Tibial artery (tissue), 4 donors: Measurements from ENCODE around the gene OCA2.
"Not testable (repeated sequence)": the region's sequence is repeated elsewhere in the genome, so short reads cannot be mapped to it uniquely, and the experiment has no call there.

Experiments
- DNase-seq, 2 donors: peaks; one replicate each; pipeline ENCODE4 v3.0.0-alpha.2; 2019
- H3K27ac ChIP-seq, 2 donors: fragments of 200-600 bp; sonication (generic) in 1 of 2; 1 replicate in 1 of 2; 2 replicates in 1 of 2; pipeline ENCODE4 v1.5.1; 2018 to 2019; ENCODE audit warnings: mild to moderate bottlenecking in 1 of 2
- H3K27me3 ChIP-seq, 2 donors: fragments of 200-600 bp; sonication (generic) in 1 of 2; one replicate each; pipeline versions ENCODE4 v1.5.1 to v1.6.0; 2016 to 2019
- H3K36me3 ChIP-seq, 3 donors: fragments of 200-600 bp; sonication (generic) in 2 of 3; one replicate each; pipeline ENCODE4 v1.5.1; 2016 to 2019; ENCODE audit warnings: mild to moderate bottlenecking in 2 of 3
- H3K4me1 ChIP-seq, 4 donors: fragments of 200-600 bp; sonication (generic) in 2 of 4; 1 replicate in 3 of 4; 2 replicates in 1 of 4; pipeline ENCODE4 v1.5.1; 2016 to 2019
- H3K4me3 ChIP-seq, 2 donors: fragments of 200-600 bp; sonication (generic) in 1 of 2; 1 replicate in 1 of 2; 2 replicates in 1 of 2; pipeline ENCODE4 v1.5.1; 2018 to 2019; ENCODE audit warnings: mild to moderate bottlenecking in 2 of 2
- H3K9me3 ChIP-seq, 3 donors: fragments of 200-600 bp; sonication (generic) in 1 of 3; one replicate each; pipeline ENCODE4 v1.5.1; 2016 to 2019
- intact Hi-C: fragments of 100-400 bp; cut with DNase I; formaldehyde crosslinking; loops from one replicate; pipeline ENCODE4 v1.15.0; 2023; ENCODE audit warnings: low total_unique reads
- TF ChIP-seq, protein P1 (sequence below), 2 experiments: fragments of 200-600 bp in 1 of 2; fragments of 450-650 bp in 1 of 2; IDR thresholded peaks; one replicate each; pipeline ENCODE4 v1.5.1; 2017 to 2019; ENCODE audit warnings: antibody characterized with exemption in 2 of 2, mild to moderate bottlenecking in 1 of 2, moderate library complexity in 1 of 2

The OCA2 gene

GRCh38 chr15:28014623-28015200 is 84.4 kb downstream of the OCA2 start:
- DNase-seq: peak in 1 of 2 donors; percentile 51

DNA sequence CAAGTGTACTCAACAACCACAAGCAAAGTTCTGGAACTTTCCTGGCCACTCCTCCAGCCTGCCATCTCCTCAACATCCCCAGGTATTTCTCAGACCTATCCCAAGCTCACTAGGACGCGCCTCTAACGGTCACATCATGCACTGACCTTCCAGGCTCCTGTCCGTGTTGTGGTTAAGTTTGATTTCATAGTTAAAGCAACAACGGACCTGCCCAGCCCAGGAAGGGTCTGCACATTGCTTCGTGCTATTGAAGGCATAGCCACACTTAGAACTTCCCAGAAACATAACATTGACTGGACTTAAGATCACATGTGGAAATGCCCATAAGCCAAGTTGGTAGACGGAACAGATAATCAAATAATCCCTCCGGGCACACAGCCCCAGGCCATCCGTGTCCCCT is 85.1 kb downstream of the OCA2 start:
- no peak overlapping the region for H3K27ac ChIP-seq
- intact Hi-C loops: no loop called here
- no peak for DNase-seq
- H3K4me3 ChIP-seq: no peak overlapping the region
- TF ChIP-seq, protein P1, sequence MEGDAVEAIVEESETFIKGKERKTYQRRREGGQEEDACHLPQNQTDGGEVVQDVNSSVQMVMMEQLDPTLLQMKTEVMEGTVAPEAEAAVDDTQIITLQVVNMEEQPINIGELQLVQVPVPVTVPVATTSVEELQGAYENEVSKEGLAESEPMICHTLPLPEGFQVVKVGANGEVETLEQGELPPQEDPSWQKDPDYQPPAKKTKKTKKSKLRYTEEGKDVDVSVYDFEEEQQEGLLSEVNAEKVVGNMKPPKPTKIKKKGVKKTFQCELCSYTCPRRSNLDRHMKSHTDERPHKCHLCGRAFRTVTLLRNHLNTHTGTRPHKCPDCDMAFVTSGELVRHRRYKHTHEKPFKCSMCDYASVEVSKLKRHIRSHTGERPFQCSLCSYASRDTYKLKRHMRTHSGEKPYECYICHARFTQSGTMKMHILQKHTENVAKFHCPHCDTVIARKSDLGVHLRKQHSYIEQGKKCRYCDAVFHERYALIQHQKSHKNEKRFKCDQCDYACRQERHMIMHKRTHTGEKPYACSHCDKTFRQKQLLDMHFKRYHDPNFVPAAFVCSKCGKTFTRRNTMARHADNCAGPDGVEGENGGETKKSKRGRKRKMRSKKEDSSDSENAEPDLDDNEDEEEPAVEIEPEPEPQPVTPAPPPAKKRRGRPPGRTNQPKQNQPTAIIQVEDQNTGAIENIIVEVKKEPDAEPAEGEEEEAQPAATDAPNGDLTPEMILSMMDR (IDR thresholded peaks at IDR 0.05): no peak
- H3K4me1 ChIP-seq: no peaks in the 10 kb centered on the region
- H3K27me3 ChIP-seq: no peaks in the 10 kb centered on the region
- H3K9me3 ChIP-seq: peaks cover 0 to 4% (median 0%) of the 10 kb centered on the region in 3 donors
- H3K36me3 ChIP-seq: peaks cover 12 to 19% (median 15%) of the 10 kb centered on the region in 3 donors

More at GRCh38 chr15:28014623-28015200, 84.4 kb downstream of the OCA2 start:
- no peaks in the 10 kb centered on the region for H3K4me1 ChIP-seq
- H3K9me3 ChIP-seq: no peaks in the 10 kb centered on the region
- no peak overlapping the region for H3K4me3 ChIP-seq
- no peaks in the 10 kb centered on the region for H3K27me3 ChIP-seq
- H3K36me3 ChIP-seq: peaks cover 10 to 19% (median 11%) of the 10 kb centered on the region in 3 donors
- TF ChIP-seq, protein P1 (IDR thresholded peaks at IDR 0.05): no peak
- intact Hi-C loops: no loop called here
- H3K27ac ChIP-seq: no peak overlapping the region

DNA sequence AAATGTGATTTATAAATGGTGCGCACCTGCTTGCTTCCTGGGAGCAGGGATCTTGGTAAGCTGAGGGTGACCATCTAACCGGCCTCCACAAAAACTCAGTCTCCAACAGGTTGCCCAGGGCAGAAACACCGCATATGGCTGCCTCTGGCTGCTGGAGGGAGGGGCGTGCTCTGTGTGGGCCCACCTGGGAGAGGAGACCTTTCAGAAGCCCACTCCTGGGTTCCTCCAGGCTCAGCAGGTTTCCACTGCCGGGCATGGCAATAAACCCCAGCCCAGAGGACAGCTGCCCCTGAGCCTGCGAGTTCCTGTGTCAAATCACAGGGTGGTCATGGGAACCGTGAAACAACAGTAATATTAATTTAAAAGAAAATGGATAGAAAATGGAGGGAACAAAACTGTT is 85.6 kb downstream of the OCA2 start:
- H3K27me3 ChIP-seq: no peaks in the 10 kb centered on the region
- TF ChIP-seq, protein P1 (IDR thresholded peaks at IDR 0.05): no peak
- intact Hi-C loops: no loop called here
- H3K9me3 ChIP-seq: peaks cover 0 to 9% (median 0%) of the 10 kb centered on the region in 3 donors
- peaks cover 17 to 23% (median 20%) of the 10 kb centered on the region in 3 donors for H3K36me3 ChIP-seq
- peak in 1 of 2 donors; percentile 39 for DNase-seq
- no peak overlapping the region for H3K4me3 ChIP-seq
- no peak overlapping the region for H3K27ac ChIP-seq
- no peaks in the 10 kb centered on the region for H3K4me1 ChIP-seq

GRCh38 chr15:28012231-28012630 is 86.9 kb downstream of the OCA2 start:
- TF ChIP-seq, protein P1 (IDR thresholded peaks at IDR 0.05): no peak
- Histone ChIP-seq H3K36me3 (peaks cover 21 to 26% (median 22%) of the 10 kb centered on the region in 3 donors), H3K4me1 (no peaks in the 10 kb centered on the region), H3K9me3 (peaks cover 0 to 9% (median 0%) of the 10 kb centered on the region in 3 donors), H3K27ac (no peak overlapping the region), H3K4me3 (no peak overlapping the region), H3K27me3 (no peaks in the 10 kb centered on the region)
- intact Hi-C loops: no loop called here
- no peak for DNase-seq

DNA sequence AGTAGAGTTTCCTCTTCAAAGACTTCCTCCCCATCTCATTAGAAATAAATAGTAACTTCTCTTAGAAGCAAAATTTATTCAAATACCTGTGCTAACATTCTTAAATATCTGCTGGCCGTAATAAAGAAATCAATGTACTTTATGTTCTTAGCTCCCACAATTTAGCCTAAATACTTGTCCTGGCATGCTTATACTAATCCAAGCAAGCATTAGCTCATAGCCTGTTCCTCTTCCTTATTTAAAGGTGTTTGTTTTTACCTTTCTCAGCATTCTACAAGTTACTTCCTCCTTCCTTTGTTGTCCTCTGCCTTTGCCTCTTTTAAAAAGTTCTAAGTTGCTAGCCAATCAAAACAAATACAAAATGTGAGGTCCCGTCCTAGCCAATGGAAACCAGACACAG is 90.9 kb downstream of the OCA2 start:
- not testable (repeated sequence) for H3K27me3 ChIP-seq

GRCh38 chr15:28006116-28006905 is 92.8 kb downstream of the OCA2 start:
- Histone ChIP-seq H3K4me1 (no peaks in the 10 kb centered on the region), H3K27ac (no peak overlapping the region), H3K9me3 (peaks cover 0 to 13% (median 0%) of the 10 kb centered on the region in 3 donors), H3K36me3 (peaks cover 11 to 20% (median 18%) of the 10 kb centered on the region in 3 donors), H3K4me3 (no peak overlapping the region), H3K27me3 (no peaks in the 10 kb centered on the region)
- TF ChIP-seq, protein P1 (IDR thresholded peaks at IDR 0.05): no peak
- DNase-seq: no peak
- intact Hi-C loops: no loop called here

More for the DNA sequence above, 90.9 kb downstream of the OCA2 start:
- Histone ChIP-seq H3K36me3 (peaks cover 11 to 18% (median 13%) of the 10 kb centered on the region in 3 donors), H3K9me3 (peaks cover 0 to 12% (median 0%) of the 10 kb centered on the region in 3 donors)
- intact Hi-C loops, H3K27ac ChIP-seq, H3K4me1 ChIP-seq, DNase-seq, H3K4me3 ChIP-seq: not testable (repeated sequence)
